Heart left ventricle (tissue), 16 donors: ENCODE measurements around the gene SREBF1. TPM values are rescaled to one million over a fixed set of nuclear protein-coding genes. Genes with fewer than 3 reads are reported as not detected.
A peak's percentile ranks its signal among the peaks of the same experiment; 100 is the strongest.

Experiments used
- ATAC-seq, 4 donors: fragments of 200-7000 bp; cut with Tn5 transposase; one replicate each; pipeline ENCODE4 v1.9.1; 2020 to 2022; ENCODE audit warnings: moderate library complexity in 4 of 4, mild to moderate bottlenecking in 3 of 4, moderate number of reproducible peaks in 1 of 4
- DNase-seq, 5 donors: peaks; one replicate each; pipeline ENCODE4 v3.0.0-alpha.2; 2020
- H3K27ac ChIP-seq, 12 donors: fragments of 200-600 bp; sonication (generic) in 4 of 12; one replicate each; pipeline versions ENCODE4 v1.5.0 to v1.8.0; 2016 to 2022; ENCODE audit warnings: mild to moderate bottlenecking in 2 of 12
- H3K27me3 ChIP-seq, 9 donors: fragments of 200-600 bp; sonication (generic) in 2 of 9; one replicate each; pipeline versions ENCODE4 v1.5.1 to v1.8.0; 2016 to 2022; ENCODE audit warnings: mild to moderate bottlenecking in 3 of 9
- H3K36me3 ChIP-seq, 9 donors: fragments of 200-600 bp; sonication (generic) in 2 of 9; one replicate each; pipeline versions ENCODE4 v1.5.0 to v1.8.0; 2018 to 2022; ENCODE audit warnings: mild to moderate bottlenecking in 2 of 9
- H3K4me1 ChIP-seq, 12 donors: fragments of 200-600 bp; sonication (generic) in 4 of 12; one replicate each; pipeline versions ENCODE4 v1.5.0 to v1.8.0; 2016 to 2022; ENCODE audit warnings: mild to moderate bottlenecking in 3 of 12
- H3K4me3 ChIP-seq, 12 donors: fragments of 200-600 bp; sonication (generic) in 4 of 12; one replicate each; pipeline versions ENCODE4 v1.5.0 to v1.8.0; 2017 to 2022; ENCODE audit warnings: mild to moderate bottlenecking in 9 of 12, moderate library complexity in 4 of 12
- H3K9me3 ChIP-seq, 12 donors: fragments of 200-600 bp; sonication (generic) in 4 of 12; one replicate each; pipeline versions ENCODE4 v1.5.0 to v1.8.0; 2016 to 2022; ENCODE audit warnings: mild to moderate bottlenecking in 1 of 12
- POLR2A ChIP-seq, 2 donors: fragments of 450-650 bp; IDR thresholded peaks; one replicate each; pipeline ENCODE4 v1.6.1; 2017; ENCODE audit warnings: antibody characterized with exemption in 2 of 2, mild to moderate bottlenecking in 2 of 2, moderate library complexity in 2 of 2
- WGBS, 4 donors: extraction: QIAGEN DNeasy Blood & Tissue Kit in 2 of 4; methylation state at CpG; one replicate each; pipeline versions ENCODE4 v1.1.5 to v1.1.7; 2013 to 2018; 5-methylcytosine and 5-hydroxymethylcytosine counted together
- intact Hi-C, 10 donors: fragments of 100-400 bp; cut with DNase I; formaldehyde crosslinking; loops; one replicate each; pipeline versions ENCODE4 v1.11.1 to v1.14.2; 2022
- polyA plus RNA-seq, 2 donors: library from polyadenylated mRNA; stranded (reverse); fragments of 200-250 nt; gene quantifications; one replicate each; pipeline ENCODE4 v1.2.3, GENCODE V29; 2013
- total RNA-seq, 9 donors: library from RNA; depleted of rRNA in 2 of 9; stranded (reverse); fragments of >200 nt in 2 of 9; fragmentation: NEBNext Ultra II Directional in 3 of 9; extraction: Animal tissue kit (Norgen Biotek cat#: 25700) in 3 of 9; gene quantifications; one replicate each; pipeline versions ENCODE4 v1.1.0 to v1.2.4, GENCODE V29; 2016 to 2023
- TF ChIP-seq, protein P1 (sequence below), 12 donors: fragments of 200-600 bp; sonication (generic) in 4 of 12; IDR thresholded peaks; one replicate each; pipeline versions ENCODE4 v1.5.0 to v1.8.0; 2018 to 2022; ENCODE audit warnings: antibody characterized with exemption in 12 of 12, mild to moderate bottlenecking in 5 of 12
- donor health status: ischemic (EF 13 %, LVEDD 7.1; RV severe dilation, severe dysfunction).
- donor health status: healthy with polysubstance abuse.
- donor health status: DM: no; HTN: yes; CAD: no.
- donor health status: DM: no; HTN: no; CAD: no.
- donor health status: ischemic (EF 25% LVEDD 6.9; RV normal size, moderate dysfunction).
- donor health status: ischemic (EF 25% LVEDD 5.7; RV mildly dilated, moderate dysfunction).
- donor health status: healthy.
- donor health status: DM: yes; HTN: yes; CAD: no.
- donor health status: ischemic (EF 35%, LVEDD 5.7; RV mildly dilated, moderate dysfunction).
- donor health status: nonischemic (EF 11% LVEDD 7.7; RV severe dilation, severe dysfunction).
- donor health status: DM: yes; HTN: yes; CAD: no.
- donor health status: PGD.
- donor health status: ischemic (EF 29% LVEDD 5.4; RV normal size, mild dysfunction).
- donor health status: nonischemic (EF 23%, LVEDD 6.1; RV moderate dilation, normal function).

The SREBF1 gene
- total and polyA plus RNA-seq, 11 donors: 12.8 to 55.2 (median 21.4) TPM

DNA sequence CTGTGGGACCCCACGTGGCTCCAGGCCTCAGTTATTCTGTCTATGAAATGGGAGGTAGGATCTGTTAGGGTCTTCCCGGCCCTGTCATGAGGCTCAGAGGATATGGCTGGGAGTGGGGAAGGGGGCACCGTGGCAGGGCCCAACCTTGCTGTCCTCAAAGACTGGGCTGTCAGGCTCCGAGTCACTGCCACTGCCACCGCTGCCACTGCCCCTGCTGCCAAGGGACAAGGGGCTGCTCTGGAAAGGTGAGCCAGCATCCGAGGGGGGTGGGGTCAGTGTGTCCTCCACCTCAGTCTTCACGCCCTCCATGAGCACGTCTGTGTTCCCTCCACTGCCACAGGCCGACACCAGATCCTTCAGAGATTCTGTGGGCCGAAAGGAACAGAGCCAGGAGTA, 19.2 kb downstream of the SREBF1 start:
- TF ChIP-seq POLR2A (IDR thresholded peaks at IDR 0.05): no peak
- TF ChIP-seq, protein P1, sequence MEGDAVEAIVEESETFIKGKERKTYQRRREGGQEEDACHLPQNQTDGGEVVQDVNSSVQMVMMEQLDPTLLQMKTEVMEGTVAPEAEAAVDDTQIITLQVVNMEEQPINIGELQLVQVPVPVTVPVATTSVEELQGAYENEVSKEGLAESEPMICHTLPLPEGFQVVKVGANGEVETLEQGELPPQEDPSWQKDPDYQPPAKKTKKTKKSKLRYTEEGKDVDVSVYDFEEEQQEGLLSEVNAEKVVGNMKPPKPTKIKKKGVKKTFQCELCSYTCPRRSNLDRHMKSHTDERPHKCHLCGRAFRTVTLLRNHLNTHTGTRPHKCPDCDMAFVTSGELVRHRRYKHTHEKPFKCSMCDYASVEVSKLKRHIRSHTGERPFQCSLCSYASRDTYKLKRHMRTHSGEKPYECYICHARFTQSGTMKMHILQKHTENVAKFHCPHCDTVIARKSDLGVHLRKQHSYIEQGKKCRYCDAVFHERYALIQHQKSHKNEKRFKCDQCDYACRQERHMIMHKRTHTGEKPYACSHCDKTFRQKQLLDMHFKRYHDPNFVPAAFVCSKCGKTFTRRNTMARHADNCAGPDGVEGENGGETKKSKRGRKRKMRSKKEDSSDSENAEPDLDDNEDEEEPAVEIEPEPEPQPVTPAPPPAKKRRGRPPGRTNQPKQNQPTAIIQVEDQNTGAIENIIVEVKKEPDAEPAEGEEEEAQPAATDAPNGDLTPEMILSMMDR (IDR thresholded peaks at IDR 0.05): no peak
- DNase-seq (no peak), ATAC-seq (no peak)
- no peaks in the 10 kb centered on the region for H3K27me3 ChIP-seq
- WGBS, 4 donors: 78 to 84% (median 81%) methylated on average over 5 to 10 of the region's 10 CpGs
- H3K9me3 ChIP-seq: no peaks in the 10 kb centered on the region
- intact Hi-C loops: loop anchor here in 3 of 10 donors (10.0 kb wide), 3 partner anchors 97 to 217 kb away; partner anchors contain the start of genes ATPAF2 (in 2 of the 3) and GID4 (in 2 of the 3)
- peak overlapping the region in 1 of 12 donors; percentile 81 for H3K27ac ChIP-seq
- peaks cover 0 to 75% (median 36%) of the 10 kb centered on the region in 9 donors for H3K36me3 ChIP-seq
- H3K4me1 ChIP-seq: peaks cover 11 to 79% (median 34%) of the 10 kb centered on the region in 12 donors
- H3K4me3 ChIP-seq: no peak overlapping the region

DNA sequence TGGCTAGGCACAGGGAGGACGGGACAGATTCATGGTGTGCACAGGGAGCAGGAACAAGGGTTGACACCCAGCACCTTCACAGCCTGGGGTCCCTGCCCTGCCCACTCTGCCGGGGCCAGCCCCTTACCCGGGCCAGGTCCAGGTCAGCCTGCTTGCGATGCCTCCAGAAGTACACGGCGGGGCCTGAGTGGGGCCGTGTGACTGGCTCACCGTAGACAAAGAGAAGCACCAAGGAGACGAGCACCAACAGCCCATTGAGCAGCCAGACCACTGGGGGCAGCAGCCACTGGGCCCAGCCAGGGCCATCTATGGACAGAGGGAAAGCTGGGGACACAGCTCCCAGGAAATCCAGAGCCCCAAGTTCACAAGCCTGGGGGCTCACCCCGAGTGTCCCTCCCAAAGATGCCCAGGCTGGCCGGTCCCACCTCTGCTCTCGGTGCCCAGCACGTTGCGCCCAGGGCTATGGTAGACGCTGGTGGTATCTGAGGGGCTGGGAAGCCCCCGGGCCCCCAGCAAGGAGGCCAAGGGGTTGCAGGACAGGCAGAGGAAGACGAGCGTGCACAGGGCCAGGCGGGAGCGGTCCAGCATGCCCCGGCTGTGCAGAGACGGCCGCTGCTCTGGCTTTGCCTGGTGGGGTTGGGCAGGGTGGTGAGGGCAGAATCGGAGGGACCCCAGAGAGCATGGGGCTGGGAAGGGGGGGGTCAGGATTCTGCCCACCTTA, 19.8 kb downstream of the SREBF1 start:
- ATAC-seq (no peak), DNase-seq (no peak)
- Histone ChIP-seq H3K27me3 (no peaks in the 10 kb centered on the region), H3K4me3 (no peak overlapping the region), H3K9me3 (no peaks in the 10 kb centered on the region), H3K36me3 (peaks cover 0 to 81% (median 36%) of the 10 kb centered on the region in 9 donors), H3K27ac (peak overlapping the region in 2 of 12 donors; percentile 81 to 88), H3K4me1 (peaks cover 7 to 79% (median 35%) of the 10 kb centered on the region in 12 donors)
- TF ChIP-seq, protein P1 (IDR thresholded peaks at IDR 0.05): peak in 4 of 12 donors; percentile 6 to 19 (median 10)
- no peak for TF ChIP-seq POLR2A (IDR thresholded peaks at IDR 0.05)
- intact Hi-C loops: loop anchor here in 3 of 10 donors (10.0 kb wide), 3 partner anchors 98 to 218 kb away; partner anchors contain the start of genes ATPAF2 (in 2 of the 3) and GID4 (in 2 of the 3)
- 84 to 91% (median 87%) methylated on average over 17 to 24 of the region's 24 CpGs for WGBS, 4 donors

DNA sequence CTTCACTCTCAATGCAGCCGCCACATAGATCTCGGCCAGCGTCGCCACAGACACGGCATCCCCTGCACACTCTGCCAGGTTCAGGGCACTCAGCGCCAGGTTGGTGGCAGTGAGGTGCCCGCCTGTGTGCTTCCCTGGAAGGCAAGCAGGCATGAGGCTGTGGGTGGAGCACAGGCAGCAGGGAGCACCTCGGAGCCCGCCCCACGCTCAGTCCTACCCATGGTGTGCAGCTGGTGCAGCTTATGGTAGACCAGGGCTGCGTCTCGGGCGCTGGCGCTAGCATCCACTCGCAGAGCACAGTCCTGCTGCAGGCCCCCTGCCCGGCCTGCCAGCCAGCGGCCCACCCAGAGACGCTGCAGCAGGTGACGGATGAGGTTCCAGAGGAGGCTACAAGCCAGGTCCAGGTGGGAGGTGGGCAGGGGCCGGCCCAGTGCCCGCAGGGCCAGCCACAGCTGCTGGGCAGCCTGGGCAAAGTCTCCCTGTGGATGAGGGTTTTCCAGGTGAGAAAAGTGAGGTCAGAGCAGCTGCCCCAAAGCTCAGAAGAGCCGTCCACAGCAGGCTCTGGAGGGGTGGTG, 20.5 kb downstream of the SREBF1 start:
- TF ChIP-seq, protein P1 (IDR thresholded peaks at IDR 0.05): no peak
- no peak for TF ChIP-seq POLR2A (IDR thresholded peaks at IDR 0.05)
- Histone ChIP-seq H3K27me3 (no peaks in the 10 kb centered on the region), H3K4me3 (no peak overlapping the region), H3K9me3 (no peaks in the 10 kb centered on the region), H3K4me1 (peaks cover 6 to 79% (median 35%) of the 10 kb centered on the region in 12 donors), H3K27ac (peak overlapping the region in 3 of 12 donors; percentile 7 to 88 (median 81)), H3K36me3 (peaks cover 0 to 85% (median 36%) of the 10 kb centered on the region in 9 donors)
- 80 to 95% (median 83%) methylated on average over 11 to 22 of the region's 22 CpGs for WGBS, 4 donors
- intact Hi-C loops: loop anchor here in 3 of 10 donors (10.0 kb wide), 3 partner anchors 98 to 218 kb away; partner anchors contain the start of genes ATPAF2 (in 2 of the 3) and GID4 (in 2 of the 3)
- ATAC-seq (no peak), DNase-seq (no peak)
